ENCODE results near the gene EXOC6B. TPM values are rescaled to one million over a fixed set of nuclear protein-coding genes. Genes with fewer than 3 reads are reported as not detected.

Gene EXOC6B
- total RNA-seq, 1 donor from 2014 or later, result 33.0 TPM

- no peaks in the 10 kb centered on the region for H3K36me3 ChIP-seq
- ATAC-seq (no peak), DNase-seq (no peak)
- H3K9me3 ChIP-seq, result no peaks in the 10 kb centered on the region
- no peaks in the 10 kb centered on the region for H3K27me3 ChIP-seq (ENCODE audit: low read depth)
- no peak overlapping the region for H3K27ac ChIP-seq
- intact Hi-C loops (cut with DNase I), result no loop called here
- no peak for TF ChIP-seq CTCF (IDR thresholded peaks at IDR 0.05)
- no peaks in the 10 kb centered on the region for H3K4me1 ChIP-seq
- H3K4me3 ChIP-seq, result no peak overlapping the region
Measured at GRCh38 chr2:72803151-72803550, 22.7 kb downstream of the EXOC6B start.

- ATAC-seq (no peak), DNase-seq (no peak)
- Histone ChIP-seq H3K27ac (no peak overlapping the region), H3K27me3 (ENCODE audit: low read depth) (no peaks in the 10 kb centered on the region), H3K4me1 (no peaks in the 10 kb centered on the region), H3K9me3 (no peaks in the 10 kb centered on the region), H3K36me3 (no peaks in the 10 kb centered on the region), H3K4me3 (no peak overlapping the region)
- TF ChIP-seq CTCF (IDR thresholded peaks at IDR 0.05), result no peak
- intact Hi-C loops (cut with DNase I), result no loop called here
Measured at GRCh38 chr2:72800492-72800891, 25.3 kb downstream of the EXOC6B start.

GRCh38 chr2:72797740-72798139, 28.1 kb downstream of the EXOC6B start:
- Histone ChIP-seq H3K9me3 (no peaks in the 10 kb centered on the region), H3K4me1 (peaks cover 14% of the 10 kb centered on the region), H3K4me3 (no peak overlapping the region), H3K27ac (no peak overlapping the region), H3K36me3 (no peaks in the 10 kb centered on the region), H3K27me3 (ENCODE audit: low read depth) (no peaks in the 10 kb centered on the region)
- no peak for TF ChIP-seq CTCF (IDR thresholded peaks at IDR 0.05)
- DNase-seq, result no peak
- no peak for ATAC-seq
- intact Hi-C loops (cut with DNase I), result no loop called here

- Histone ChIP-seq H3K9me3 (no peaks in the 10 kb centered on the region), H3K4me1 (peaks cover 14% of the 10 kb centered on the region), H3K36me3 (no peaks in the 10 kb centered on the region), H3K27ac (no peak overlapping the region), H3K27me3 (ENCODE audit: low read depth) (no peaks in the 10 kb centered on the region), H3K4me3 (no peak overlapping the region)
- no peak for TF ChIP-seq CTCF (IDR thresholded peaks at IDR 0.05)
- intact Hi-C loops (cut with DNase I), result no loop called here
- ATAC-seq, result no peak
- no peak for DNase-seq
Measured at GRCh38 chr2:72796766-72797165, 29.1 kb downstream of the EXOC6B start.

- ATAC-seq, result no peak
- H3K27ac ChIP-seq, result no peak overlapping the region
- H3K4me3 ChIP-seq, result no peak overlapping the region
- no peaks in the 10 kb centered on the region for H3K36me3 ChIP-seq
- no peaks in the 10 kb centered on the region for H3K9me3 ChIP-seq
- TF ChIP-seq CTCF (IDR thresholded peaks at IDR 0.05), result no peak
- peaks cover 14% of the 10 kb centered on the region for H3K4me1 ChIP-seq
- no peak for DNase-seq
- H3K27me3 ChIP-seq (ENCODE audit: low read depth), result no peaks in the 10 kb centered on the region
- intact Hi-C loops (cut with DNase I), result no loop called here
Measured at GRCh38 chr2:72794572-72794971, 31.3 kb downstream of the EXOC6B start.

Data from lower lobe of right lung (tissue), 2 donors.